Muscle layer of colon (tissue), 2 donors: ENCODE data around the gene GAN.

ENCODE experiments used
- H3K27ac ChIP-seq: one replicate; pipeline ENCODE4 v1.7.0; 2013; ENCODE audit warnings: low read depth, mild to moderate bottlenecking, low read length, moderate library complexity
- H3K27me3 ChIP-seq, 2 donors: one replicate each; pipeline ENCODE4 v1.7.0; 2013; ENCODE audit warnings: low read length in 2 of 2, mild to moderate bottlenecking in 2 of 2; ENCODE audit not compliant: insufficient read depth in 2 of 2, control insufficient read depth in 1 of 2
- H3K36me3 ChIP-seq: one replicate; pipeline ENCODE4 v1.7.0; 2013; ENCODE audit warnings: mild to moderate bottlenecking, low read length; ENCODE audit not compliant: insufficient read depth
- H3K4me1 ChIP-seq: one replicate; pipeline ENCODE4 v1.7.0; 2013; ENCODE audit warnings: mild to moderate bottlenecking, low read length; ENCODE audit not compliant: insufficient read depth
- H3K4me3 ChIP-seq, 2 donors: one replicate each; pipeline ENCODE4 v1.7.0; 2013; ENCODE audit warnings: low read length in 2 of 2, low read depth in 1 of 2, mild to moderate bottlenecking in 1 of 2, moderate library complexity in 1 of 2
- H3K9ac ChIP-seq: one replicate; pipeline ENCODE4 v1.7.0; 2013; ENCODE audit warnings: low read length
- H3K9me3 ChIP-seq: one replicate; pipeline ENCODE4 v1.7.0; 2013; ENCODE audit warnings: mild to moderate bottlenecking, low read length
- donor health status: abdominal sarcoma.
- donor health status: Adenocarcinoma of cecum.

GAN gene

DNA sequence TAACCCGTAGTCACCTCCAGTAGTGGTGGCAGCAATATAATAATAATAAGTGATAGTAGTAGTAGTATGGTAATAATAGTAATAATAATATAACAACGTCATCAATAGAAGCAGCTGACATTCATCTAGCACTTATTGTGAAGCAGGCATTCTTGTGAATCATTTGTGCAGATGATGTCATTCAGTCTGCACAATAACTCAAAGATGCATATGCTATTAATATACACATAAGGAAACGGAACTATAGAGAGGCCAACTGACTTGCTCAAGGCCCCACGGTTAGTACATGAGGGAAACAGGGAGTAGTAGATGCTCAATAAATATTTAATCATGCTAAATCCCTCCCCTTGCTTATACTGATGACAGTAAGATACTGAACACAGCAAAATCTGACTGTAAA is 35.4 kb upstream of the GAN start:
- H3K27me3 ChIP-seq, result no peaks in the 10 kb centered on the region
- no peak overlapping the region for H3K9ac ChIP-seq
- no peaks in the 10 kb centered on the region for H3K9me3 ChIP-seq
- H3K4me1 ChIP-seq, result no peaks in the 10 kb centered on the region
- H3K27ac ChIP-seq, result no peak overlapping the region
- no peak overlapping the region for H3K4me3 ChIP-seq
- H3K36me3 ChIP-seq, result no peaks in the 10 kb centered on the region

DNA sequence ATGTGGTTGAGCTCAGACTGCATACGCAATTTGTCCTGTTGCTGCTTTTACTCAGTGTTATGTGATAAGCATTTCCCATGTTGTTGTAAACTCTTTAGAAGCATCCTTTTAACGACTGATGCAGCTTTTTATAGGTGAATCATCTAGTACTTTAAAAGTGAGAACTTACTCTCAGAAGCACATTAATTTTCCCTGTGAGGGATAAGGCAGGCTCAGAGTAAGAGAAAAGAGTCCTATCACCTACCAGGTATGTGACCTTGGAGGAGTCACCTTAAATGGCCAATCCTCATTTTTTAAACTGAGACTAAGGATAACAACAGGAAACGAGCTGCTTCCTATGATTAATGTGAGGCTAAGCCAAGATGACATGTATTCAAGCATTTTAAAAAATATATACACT is 34.4 kb upstream of the GAN start:
- Histone ChIP-seq H3K27ac (no peak overlapping the region), H3K36me3 (no peaks in the 10 kb centered on the region), H3K4me3 (no peak overlapping the region), H3K4me1 (no peaks in the 10 kb centered on the region), H3K9ac (no peak overlapping the region), H3K27me3 (no peaks in the 10 kb centered on the region), H3K9me3 (no peaks in the 10 kb centered on the region)

DNA sequence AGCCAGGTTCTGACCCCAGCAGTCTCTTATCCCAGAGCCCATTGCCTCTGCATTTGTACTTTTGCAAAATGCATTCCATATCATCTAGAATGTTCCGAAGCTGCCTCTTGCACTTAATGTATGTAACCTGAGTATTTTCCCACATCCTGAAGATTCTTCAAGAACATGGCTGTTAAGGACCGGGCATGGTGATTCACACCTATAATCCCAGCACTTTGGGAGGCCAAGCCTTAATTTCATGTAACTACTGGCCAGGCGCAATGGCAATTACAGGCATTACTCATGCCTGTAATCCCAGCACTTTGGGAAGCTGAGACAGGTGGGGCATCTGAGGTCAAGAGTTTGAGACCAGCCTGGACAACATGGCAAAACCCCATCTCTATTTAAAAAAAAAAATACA is 31.7 kb upstream of the GAN start:
- Histone ChIP-seq H3K27ac (no peak overlapping the region), H3K4me3 (no peak overlapping the region), H3K9ac (no peak overlapping the region), H3K4me1 (no peaks in the 10 kb centered on the region), H3K9me3 (no peaks in the 10 kb centered on the region), H3K27me3 (no peaks in the 10 kb centered on the region), H3K36me3 (no peaks in the 10 kb centered on the region)

DNA sequence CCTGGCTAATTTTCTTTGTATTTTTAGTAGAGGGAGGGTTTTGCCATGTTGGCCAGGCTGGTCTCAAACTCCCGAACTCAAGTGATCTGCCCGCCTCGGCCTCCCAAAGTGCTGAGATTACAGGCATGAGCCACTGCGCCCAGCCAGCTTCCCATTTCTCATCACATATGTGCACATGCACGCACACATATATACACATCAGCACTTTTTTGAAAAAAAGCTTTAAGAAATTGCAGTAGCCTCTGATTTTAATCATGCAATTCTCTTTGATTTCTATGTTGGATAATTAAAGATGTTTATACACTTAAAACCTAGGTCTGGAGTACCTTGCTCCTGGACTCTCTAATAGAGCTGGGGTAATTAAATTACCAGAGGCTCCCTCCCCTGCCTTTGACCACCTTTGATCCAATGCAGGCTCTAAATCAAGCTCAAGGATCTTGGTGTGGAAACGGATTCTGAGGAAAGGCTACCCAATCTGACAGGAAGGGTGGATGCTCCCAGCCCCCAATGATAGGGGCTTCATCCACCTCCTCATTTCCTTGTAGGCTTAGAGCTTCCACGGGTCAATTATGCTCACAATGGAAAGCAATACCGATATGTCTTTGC is 29.7 kb upstream of the GAN start:
- Histone ChIP-seq H3K9me3 (no peaks in the 10 kb centered on the region), H3K4me1 (no peaks in the 10 kb centered on the region), H3K9ac (no peak overlapping the region), H3K4me3 (no peak overlapping the region), H3K36me3 (no peaks in the 10 kb centered on the region), H3K27ac (no peak overlapping the region), H3K27me3 (no peaks in the 10 kb centered on the region)

DNA sequence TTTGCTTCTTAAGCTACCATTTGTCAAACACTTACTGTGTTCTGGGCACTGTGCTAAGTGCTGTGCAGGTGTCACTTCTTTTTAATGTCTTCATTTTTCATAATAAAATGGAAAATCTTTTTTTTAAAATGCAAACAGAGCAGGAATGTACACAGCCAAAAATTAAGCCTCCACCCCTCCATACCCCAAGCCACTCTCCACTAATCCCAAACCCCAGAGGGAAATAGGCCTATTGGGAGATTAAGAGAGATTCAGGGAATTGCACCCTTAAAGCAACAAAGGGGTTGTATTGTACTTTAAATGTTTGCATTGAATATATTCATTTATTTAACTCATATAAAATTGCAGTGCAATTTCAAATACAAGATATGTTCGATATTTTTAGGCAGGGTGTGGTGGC is 28.6 kb upstream of the GAN start:
- Histone ChIP-seq H3K4me3 (no peak overlapping the region), H3K9me3 (no peaks in the 10 kb centered on the region), H3K27me3 (no peaks in the 10 kb centered on the region), H3K36me3 (no peaks in the 10 kb centered on the region), H3K4me1 (no peaks in the 10 kb centered on the region), H3K27ac (no peak overlapping the region), H3K9ac (no peak overlapping the region)

DNA sequence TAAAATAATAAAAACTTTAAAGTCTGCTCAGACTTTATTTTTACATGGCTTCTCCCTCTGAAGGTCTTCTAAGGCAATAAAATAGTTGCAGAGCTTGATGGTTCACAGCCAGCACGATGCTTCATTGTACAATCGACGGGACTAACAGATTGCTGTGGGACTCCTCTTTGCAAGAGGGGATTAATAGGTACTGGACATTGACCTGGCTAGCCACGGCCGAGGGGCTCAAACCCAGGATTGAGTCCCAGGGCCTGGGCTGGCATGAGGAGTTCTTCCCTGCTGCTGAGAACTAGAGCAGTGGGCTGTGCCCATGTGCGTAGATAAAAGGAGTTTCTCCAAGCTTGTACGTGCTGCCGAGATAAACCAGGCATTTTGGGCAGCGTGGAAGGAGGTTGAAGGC is 23.6 kb upstream of the GAN start:
- H3K36me3 ChIP-seq, result no peaks in the 10 kb centered on the region
- no peak overlapping the region for H3K9ac ChIP-seq
- H3K27ac ChIP-seq, result no peak overlapping the region
- H3K4me1 ChIP-seq, result no peaks in the 10 kb centered on the region
- no peaks in the 10 kb centered on the region for H3K9me3 ChIP-seq
- no peak overlapping the region for H3K4me3 ChIP-seq
- H3K27me3 ChIP-seq, result no peaks in the 10 kb centered on the region

DNA sequence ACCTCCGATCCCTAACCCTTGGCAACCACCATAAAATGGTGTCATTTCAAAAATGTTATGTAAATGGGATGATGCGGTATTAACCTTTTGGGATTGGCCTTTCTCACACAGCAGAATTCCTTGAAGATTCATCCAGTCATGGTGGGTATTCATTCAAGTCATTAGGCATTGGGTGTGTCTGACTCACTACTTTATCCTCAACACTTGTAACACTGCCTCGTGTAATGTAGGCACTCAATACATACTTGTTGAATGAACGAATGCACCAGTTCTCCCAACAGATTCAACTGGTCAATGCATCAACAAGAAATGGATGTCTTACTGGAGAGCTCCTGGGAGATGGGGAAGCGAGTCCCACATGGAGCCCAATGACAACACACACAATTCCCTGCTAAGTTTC is 21.8 kb upstream of the GAN start:
- no peak overlapping the region for H3K9ac ChIP-seq
- H3K27me3 ChIP-seq, result no peaks in the 10 kb centered on the region
- H3K4me1 ChIP-seq, result no peaks in the 10 kb centered on the region
- no peaks in the 10 kb centered on the region for H3K36me3 ChIP-seq
- H3K4me3 ChIP-seq, result no peak overlapping the region
- H3K27ac ChIP-seq, result no peak overlapping the region
- no peaks in the 10 kb centered on the region for H3K9me3 ChIP-seq

DNA sequence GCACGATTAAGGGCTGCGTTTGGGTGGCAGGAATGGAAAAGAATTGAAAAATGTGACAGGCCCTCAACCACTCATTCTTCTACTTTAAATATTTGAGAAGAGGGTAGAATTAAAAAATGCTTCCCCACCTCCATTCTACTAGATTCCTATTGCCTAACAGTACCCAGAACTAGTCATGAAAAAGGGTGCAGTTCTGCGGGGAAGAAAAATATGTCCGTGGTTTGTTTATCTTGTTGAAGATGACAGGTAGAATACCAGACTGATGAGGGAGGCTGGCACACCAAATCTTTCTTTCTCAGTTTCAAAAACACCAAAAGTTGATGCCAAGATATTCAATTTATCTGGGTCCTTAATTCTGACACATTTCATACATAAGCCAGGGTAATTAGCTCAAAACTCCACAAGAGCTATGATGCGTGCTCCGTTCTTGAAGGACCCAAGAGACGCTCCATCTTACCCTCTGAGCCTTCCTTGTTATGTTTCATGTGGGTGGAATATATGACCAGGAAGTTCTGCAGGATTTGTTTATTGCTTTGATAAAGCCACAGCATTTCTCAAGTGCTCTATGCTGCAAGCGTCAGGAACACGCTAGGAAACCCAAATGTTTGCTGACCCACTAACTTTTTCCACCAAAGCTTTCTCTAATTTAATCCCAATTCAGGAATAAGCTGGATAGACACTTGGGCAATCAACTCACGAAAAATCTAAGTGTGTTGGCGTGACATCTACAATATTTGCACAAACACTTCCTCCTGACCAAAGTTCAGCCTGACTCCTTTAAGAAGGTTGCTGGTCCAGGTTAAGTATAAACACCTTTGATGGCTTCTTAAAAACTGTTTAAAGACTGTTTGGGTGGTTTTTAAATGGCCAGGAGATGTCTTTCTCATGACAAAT is 20.6 kb upstream of the GAN start:
- Histone ChIP-seq H3K9me3 (no peaks in the 10 kb centered on the region), H3K9ac (no peak overlapping the region), H3K27me3 (no peaks in the 10 kb centered on the region), H3K27ac (no peak overlapping the region), H3K36me3 (no peaks in the 10 kb centered on the region), H3K4me3 (no peak overlapping the region), H3K4me1 (no peaks in the 10 kb centered on the region)

DNA sequence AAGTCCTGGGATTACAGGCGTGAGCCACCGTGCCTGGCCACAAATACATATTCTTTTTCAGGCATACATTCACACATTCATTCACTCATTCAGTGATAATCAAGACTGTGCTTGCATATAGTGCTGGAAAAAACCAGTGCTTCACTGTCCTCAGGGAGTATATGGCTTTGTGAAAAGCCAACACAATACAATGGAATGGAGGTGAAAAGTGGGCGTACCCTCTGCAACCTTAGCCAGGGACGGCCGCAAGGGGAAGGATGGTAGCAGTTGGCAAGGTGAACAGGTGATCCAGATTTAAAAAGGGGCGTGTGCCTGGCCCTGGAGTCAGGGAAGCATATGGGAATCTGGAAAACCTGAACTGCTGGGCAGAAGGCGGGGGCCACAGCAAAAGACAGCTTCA is 18.1 kb upstream of the GAN start:
- H3K4me1 ChIP-seq, result no peaks in the 10 kb centered on the region
- H3K36me3 ChIP-seq, result no peaks in the 10 kb centered on the region
- H3K27ac ChIP-seq, result no peak overlapping the region
- no peak overlapping the region for H3K9ac ChIP-seq
- H3K9me3 ChIP-seq, result no peaks in the 10 kb centered on the region
- H3K4me3 ChIP-seq, result no peak overlapping the region
- no peaks in the 10 kb centered on the region for H3K27me3 ChIP-seq

DNA sequence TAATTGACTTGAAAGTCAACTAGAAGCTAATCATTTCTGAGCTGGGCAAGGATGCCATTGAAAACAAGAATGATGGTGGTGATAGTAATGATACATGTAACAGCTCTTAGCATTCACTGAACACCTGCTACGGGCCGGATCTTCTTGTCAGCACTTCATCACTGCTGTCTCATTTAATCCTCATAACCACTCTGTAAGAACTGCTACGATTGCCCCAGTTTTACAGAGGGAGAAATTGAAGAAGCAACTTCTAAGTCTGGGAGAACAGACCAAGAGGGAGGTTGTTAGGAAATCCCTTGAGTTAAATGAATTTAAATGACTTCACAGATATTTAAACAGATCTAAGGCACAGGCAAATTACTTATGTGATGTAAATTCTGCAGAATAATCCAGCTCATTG is 7.0 kb upstream of the GAN start:
- H3K9ac ChIP-seq, result no peak overlapping the region
- no peaks in the 10 kb centered on the region for H3K4me1 ChIP-seq
- no peak overlapping the region for H3K27ac ChIP-seq

DNA sequence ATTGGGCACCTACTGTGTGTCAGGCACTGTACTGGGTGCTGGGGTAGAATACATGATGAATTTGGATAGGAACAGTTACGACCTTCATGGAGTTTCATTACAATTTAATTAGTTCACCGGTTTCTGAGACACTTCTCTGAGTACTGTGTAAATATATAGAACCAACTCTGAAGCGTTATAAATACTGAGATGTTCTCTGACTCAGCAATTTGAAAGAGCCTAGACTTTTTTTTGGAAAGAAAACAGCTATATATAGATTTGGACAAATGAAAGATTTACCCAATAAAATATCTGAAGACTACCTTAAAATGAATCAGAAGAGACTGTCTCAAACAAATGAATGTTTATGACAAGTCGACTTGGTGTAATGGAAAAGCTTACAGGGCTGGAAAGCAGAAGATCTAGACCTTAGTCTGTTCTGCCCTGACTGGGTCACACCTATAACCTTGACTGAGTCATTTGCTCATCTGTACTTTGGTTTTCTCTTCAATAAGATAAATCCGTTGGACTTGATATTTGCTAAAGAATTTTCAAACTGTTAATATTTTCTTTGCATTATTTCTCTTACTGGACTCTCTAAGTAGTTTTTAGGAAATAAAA is 4.6 kb upstream of the GAN start:
- H3K9ac ChIP-seq, result no peak overlapping the region
- H3K27ac ChIP-seq, result no peak overlapping the region
- peaks cover 11% of the 10 kb centered on the region for H3K4me1 ChIP-seq
- H3K27me3 ChIP-seq, result no peaks in the 10 kb centered on the region
- no peak overlapping the region for H3K4me3 ChIP-seq
- H3K36me3 ChIP-seq, result no peaks in the 10 kb centered on the region
- H3K9me3 ChIP-seq, result no peaks in the 10 kb centered on the region

More for the DNA sequence above, 7.0 kb upstream of the GAN start:
- H3K9me3 ChIP-seq, result no peaks in the 10 kb centered on the region
- H3K36me3 ChIP-seq, result no peaks in the 10 kb centered on the region
- H3K27me3 ChIP-seq, result no peaks in the 10 kb centered on the region
- no peak overlapping the region for H3K4me3 ChIP-seq
